ENCODE data around the gene WRNIP1.
A peak's percentile ranks its signal among the peaks of the same experiment; 100 is the strongest.

Gene WRNIP1

GRCh38 chr6:2807342-2808090, 42.3 kb downstream of the WRNIP1 start:
- no peak overlapping the region for H3K27ac ChIP-seq (ENCODE audit: low read depth, low read length)

GRCh38 chr6:2809015-2809414, 43.8 kb downstream of the WRNIP1 start:
- Histone ChIP-seq H3K9ac (ENCODE audit: low read length) (no peak overlapping the region), H3K27ac (ENCODE audit: low read depth, low read length) (no peak overlapping the region), H3K27me3 (ENCODE audit: control insufficient read depth, insufficient read depth, low read length) (no peaks in the 10 kb centered on the region), H3K36me3 (ENCODE audit: control insufficient read depth, insufficient read depth, low read length) (no peaks in the 10 kb centered on the region), H3K4me1 (ENCODE audit: control insufficient read depth, insufficient read depth, low read length) (no peaks in the 10 kb centered on the region), H3K4me3 (ENCODE audit: low read length) (no peak overlapping the region)

More at GRCh38 chr6:2807342-2808090, 42.3 kb downstream of the WRNIP1 start:
- H3K27me3 ChIP-seq (ENCODE audit: control insufficient read depth, insufficient read depth, low read length): no peaks in the 10 kb centered on the region
- no peaks in the 10 kb centered on the region for H3K36me3 ChIP-seq (ENCODE audit: control insufficient read depth, insufficient read depth, low read length)
- no peak overlapping the region for H3K9ac ChIP-seq (ENCODE audit: low read length)
- H3K4me1 ChIP-seq (ENCODE audit: control insufficient read depth, insufficient read depth, low read length): no peaks in the 10 kb centered on the region
- no peak overlapping the region for H3K4me3 ChIP-seq (ENCODE audit: low read length)

- Histone ChIP-seq H3K27ac (ENCODE audit: low read depth, low read length) (no peak overlapping the region), H3K36me3 (ENCODE audit: control insufficient read depth, insufficient read depth, low read length) (no peaks in the 10 kb centered on the region), H3K27me3 (ENCODE audit: control insufficient read depth, insufficient read depth, low read length) (no peaks in the 10 kb centered on the region), H3K9ac (ENCODE audit: low read length) (no peak overlapping the region), H3K4me3 (ENCODE audit: low read length) (no peak overlapping the region), H3K4me1 (ENCODE audit: control insufficient read depth, insufficient read depth, low read length) (no peaks in the 10 kb centered on the region)
These were observed 45.0 kb downstream of the WRNIP1 start for GRCh38 chr6:2810092-2810671.

- no peak overlapping the region for H3K4me3 ChIP-seq (ENCODE audit: low read length)
- H3K36me3 ChIP-seq (ENCODE audit: control insufficient read depth, insufficient read depth, low read length): no peaks in the 10 kb centered on the region
- H3K27me3 ChIP-seq (ENCODE audit: control insufficient read depth, insufficient read depth, low read length): no peaks in the 10 kb centered on the region
- no peak overlapping the region for H3K27ac ChIP-seq (ENCODE audit: low read depth, low read length)
- H3K4me1 ChIP-seq (ENCODE audit: control insufficient read depth, insufficient read depth, low read length): peaks cover 4% of the 10 kb centered on the region
- no peak overlapping the region for H3K9ac ChIP-seq (ENCODE audit: low read length)
These were observed 47.5 kb downstream of the WRNIP1 start for GRCh38 chr6:2812695-2813094.

GRCh38 chr6:2816158-2816557, 51.0 kb downstream of the WRNIP1 start:
- no peak overlapping the region for H3K27ac ChIP-seq (ENCODE audit: low read depth, low read length)
- H3K27me3 ChIP-seq (ENCODE audit: control insufficient read depth, insufficient read depth, low read length): no peaks in the 10 kb centered on the region
- H3K36me3 ChIP-seq (ENCODE audit: control insufficient read depth, insufficient read depth, low read length): no peaks in the 10 kb centered on the region
- no peak overlapping the region for H3K9ac ChIP-seq (ENCODE audit: low read length)
- peaks cover 11% of the 10 kb centered on the region for H3K4me1 ChIP-seq (ENCODE audit: control insufficient read depth, insufficient read depth, low read length)
- H3K4me3 ChIP-seq (ENCODE audit: low read length): no peak overlapping the region

GRCh38 chr6:2817903-2818443, 52.8 kb downstream of the WRNIP1 start:
- Histone ChIP-seq H3K36me3 (ENCODE audit: control insufficient read depth, insufficient read depth, low read length) (no peaks in the 10 kb centered on the region), H3K4me3 (ENCODE audit: low read length) (peak overlapping the region; percentile 3), H3K27me3 (ENCODE audit: control insufficient read depth, insufficient read depth, low read length) (no peaks in the 10 kb centered on the region), H3K9ac (ENCODE audit: low read length) (no peak overlapping the region), H3K4me1 (ENCODE audit: control insufficient read depth, insufficient read depth, low read length) (peaks cover 11% of the 10 kb centered on the region), H3K27ac (ENCODE audit: low read depth, low read length) (peak overlapping the region; percentile 31)

GRCh38 chr6:2818593-2818992, 53.4 kb downstream of the WRNIP1 start:
- Histone ChIP-seq H3K27ac (ENCODE audit: low read depth, low read length) (peak overlapping the region; percentile 31), H3K36me3 (ENCODE audit: control insufficient read depth, insufficient read depth, low read length) (no peaks in the 10 kb centered on the region)

GRCh38 chr6:2819115-2819514, 53.9 kb downstream of the WRNIP1 start:
- no peak overlapping the region for H3K4me3 ChIP-seq (ENCODE audit: low read length)
- H3K36me3 ChIP-seq (ENCODE audit: control insufficient read depth, insufficient read depth, low read length): no peaks in the 10 kb centered on the region
- H3K27me3 ChIP-seq (ENCODE audit: control insufficient read depth, insufficient read depth, low read length): no peaks in the 10 kb centered on the region
- peak overlapping the region; percentile 11 for H3K27ac ChIP-seq (ENCODE audit: low read depth, low read length)
- H3K4me1 ChIP-seq (ENCODE audit: control insufficient read depth, insufficient read depth, low read length): peaks cover 11% of the 10 kb centered on the region
- H3K9ac ChIP-seq (ENCODE audit: low read length): no peak overlapping the region

More at GRCh38 chr6:2818593-2818992, 53.4 kb downstream of the WRNIP1 start:
- no peak overlapping the region for H3K4me3 ChIP-seq (ENCODE audit: low read length)
- H3K27me3 ChIP-seq (ENCODE audit: control insufficient read depth, insufficient read depth, low read length): no peaks in the 10 kb centered on the region
- H3K4me1 ChIP-seq (ENCODE audit: control insufficient read depth, insufficient read depth, low read length): peaks cover 11% of the 10 kb centered on the region
- H3K9ac ChIP-seq (ENCODE audit: low read length): no peak overlapping the region

- Histone ChIP-seq H3K27ac (ENCODE audit: low read depth, low read length) (no peak overlapping the region), H3K9ac (ENCODE audit: low read length) (no peak overlapping the region), H3K27me3 (ENCODE audit: control insufficient read depth, insufficient read depth, low read length) (no peaks in the 10 kb centered on the region), H3K4me1 (ENCODE audit: control insufficient read depth, insufficient read depth, low read length) (peaks cover 11% of the 10 kb centered on the region), H3K4me3 (ENCODE audit: low read length) (no peak overlapping the region), H3K36me3 (ENCODE audit: control insufficient read depth, insufficient read depth, low read length) (no peaks in the 10 kb centered on the region)
These were observed 54.8 kb downstream of the WRNIP1 start for GRCh38 chr6:2819978-2820377.

GRCh38 chr6:2820415-2820814, 55.2 kb downstream of the WRNIP1 start:
- H3K27ac ChIP-seq (ENCODE audit: low read depth, low read length): no peak overlapping the region
- no peaks in the 10 kb centered on the region for H3K27me3 ChIP-seq (ENCODE audit: control insufficient read depth, insufficient read depth, low read length)
- H3K4me1 ChIP-seq (ENCODE audit: control insufficient read depth, insufficient read depth, low read length): peaks cover 11% of the 10 kb centered on the region
- no peaks in the 10 kb centered on the region for H3K36me3 ChIP-seq (ENCODE audit: control insufficient read depth, insufficient read depth, low read length)
- H3K4me3 ChIP-seq (ENCODE audit: low read length): no peak overlapping the region
- H3K9ac ChIP-seq (ENCODE audit: low read length): no peak overlapping the region

- Histone ChIP-seq H3K27me3 (ENCODE audit: control insufficient read depth, insufficient read depth, low read length) (no peaks in the 10 kb centered on the region), H3K36me3 (ENCODE audit: control insufficient read depth, insufficient read depth, low read length) (no peaks in the 10 kb centered on the region), H3K4me1 (ENCODE audit: control insufficient read depth, insufficient read depth, low read length) (peaks cover 11% of the 10 kb centered on the region), H3K27ac (ENCODE audit: low read depth, low read length) (no peak overlapping the region), H3K4me3 (ENCODE audit: low read length) (no peak overlapping the region), H3K9ac (ENCODE audit: low read length) (no peak overlapping the region)
These were observed 56.4 kb downstream of the WRNIP1 start for GRCh38 chr6:2821554-2821953.

GRCh38 chr6:2823104-2823850, 58.1 kb downstream of the WRNIP1 start:
- no peaks in the 10 kb centered on the region for H3K27me3 ChIP-seq (ENCODE audit: control insufficient read depth, insufficient read depth, low read length)
- no peak overlapping the region for H3K9ac ChIP-seq (ENCODE audit: low read length)
- H3K27ac ChIP-seq (ENCODE audit: low read depth, low read length): no peak overlapping the region
- H3K36me3 ChIP-seq (ENCODE audit: control insufficient read depth, insufficient read depth, low read length): no peaks in the 10 kb centered on the region
- H3K4me1 ChIP-seq (ENCODE audit: control insufficient read depth, insufficient read depth, low read length): peaks cover 3% of the 10 kb centered on the region
- no peak overlapping the region for H3K4me3 ChIP-seq (ENCODE audit: low read length)

All from rectal smooth muscle tissue (tissue), 1 donor.